ENCODE measurements around the gene C18orf63.
"Not testable (repeated sequence)": the region's sequence is repeated elsewhere in the genome, so short reads cannot be mapped to it uniquely, and the experiment has no call there.

The C18orf63 gene

GRCh38 chr18:74326231-74326630 is 10.6 kb downstream of the C18orf63 start:
- no peaks in the 10 kb centered on the region for H4K20me1 ChIP-seq (ENCODE audit: insufficient read depth, low read length, poor library complexity, severe bottlenecking)
- H2AFZ ChIP-seq (ENCODE audit: low read length), result no peak overlapping the region
- no peaks in the 10 kb centered on the region for H3K4me1 ChIP-seq (ENCODE audit: insufficient read depth, low read length, poor library complexity, severe bottlenecking)
- H3K4me2 ChIP-seq (ENCODE audit: low read depth, low read length, poor library complexity, severe bottlenecking), result no peak overlapping the region
- no peaks in the 10 kb centered on the region for H3F3A ChIP-seq (ENCODE audit: low read depth)
- no peaks in the 10 kb centered on the region for H3K36me3 ChIP-seq (ENCODE audit: insufficient read depth, low read length)
- H3K9me3 ChIP-seq (ENCODE audit: insufficient read depth, low read depth, low read length), result no peaks in the 10 kb centered on the region
- H3K27me3 ChIP-seq (ENCODE audit: insufficient read depth, low read length, poor library complexity, severe bottlenecking), result no peaks in the 10 kb centered on the region
- H3K79me2 ChIP-seq (ENCODE audit: insufficient read depth, low read length), result no peaks in the 10 kb centered on the region
- no peak overlapping the region for H3K4me3 ChIP-seq (ENCODE audit: low read length, poor library complexity, severe bottlenecking)
- no peak for TF ChIP-seq CTCF (conservative IDR thresholded peaks at IDR 0.05; ENCODE audit: low read length)
- TF ChIP-seq EZH2phosphoT487 (IDR thresholded peaks at IDR 0.05; ENCODE audit: borderline replicate concordance), result no peak
- no peaks in the 10 kb centered on the region for H3K9me2 ChIP-seq (replicated peaks; ENCODE audit: low read depth, low read length)
- H3K9ac ChIP-seq (ENCODE audit: low read depth, low read length, poor library complexity, severe bottlenecking), result no peak overlapping the region

GRCh38 chr18:74326791-74327190 is 11.2 kb downstream of the C18orf63 start:
- H3K9ac ChIP-seq (ENCODE audit: low read depth, low read length, poor library complexity, severe bottlenecking); H3K27me3 ChIP-seq (ENCODE audit: insufficient read depth, low read length, poor library complexity, severe bottlenecking); H3K9me3 ChIP-seq (ENCODE audit: insufficient read depth, low read depth, low read length); H2AFZ ChIP-seq (ENCODE audit: low read length); H4K20me1 ChIP-seq (ENCODE audit: insufficient read depth, low read length, poor library complexity, severe bottlenecking); H3K79me2 ChIP-seq (ENCODE audit: insufficient read depth, low read length); H3K4me1 ChIP-seq (ENCODE audit: insufficient read depth, low read length, poor library complexity, severe bottlenecking); H3K4me3 ChIP-seq (ENCODE audit: low read length, poor library complexity, severe bottlenecking); H3K9me2 ChIP-seq (replicated peaks; ENCODE audit: low read depth, low read length); H3K36me3 ChIP-seq (ENCODE audit: insufficient read depth, low read length); H3F3A ChIP-seq (ENCODE audit: low read depth); H3K4me2 ChIP-seq (ENCODE audit: low read depth, low read length, poor library complexity, severe bottlenecking): not testable (repeated sequence)

GRCh38 chr18:74328206-74328605 is 12.6 kb downstream of the C18orf63 start:
- no peak overlapping the region for H3K9ac ChIP-seq (ENCODE audit: low read depth, low read length, poor library complexity, severe bottlenecking)
- TF ChIP-seq EZH2phosphoT487 (IDR thresholded peaks at IDR 0.05; ENCODE audit: borderline replicate concordance), result no peak
- TF ChIP-seq CTCF (conservative IDR thresholded peaks at IDR 0.05; ENCODE audit: low read length), result no peak

GRCh38 chr18:74329688-74330205 is 14.1 kb downstream of the C18orf63 start:
- Histone ChIP-seq H4K20me1 (ENCODE audit: insufficient read depth, low read length, poor library complexity, severe bottlenecking) (no peaks in the 10 kb centered on the region), H3K4me2 (ENCODE audit: low read depth, low read length, poor library complexity, severe bottlenecking) (no peak overlapping the region), H3K27me3 (ENCODE audit: insufficient read depth, low read length, poor library complexity, severe bottlenecking) (no peaks in the 10 kb centered on the region), H3K4me3 (ENCODE audit: low read length, poor library complexity, severe bottlenecking) (no peak overlapping the region), H3K9me3 (ENCODE audit: insufficient read depth, low read depth, low read length) (no peaks in the 10 kb centered on the region), H3F3A (ENCODE audit: low read depth) (no peaks in the 10 kb centered on the region), H3K79me2 (ENCODE audit: insufficient read depth, low read length) (no peaks in the 10 kb centered on the region), H3K36me3 (ENCODE audit: insufficient read depth, low read length) (no peaks in the 10 kb centered on the region), H2AFZ (ENCODE audit: low read length) (no peak overlapping the region), H3K9me2 (replicated peaks; ENCODE audit: low read depth, low read length) (no peaks in the 10 kb centered on the region), H3K9ac (ENCODE audit: low read depth, low read length, poor library complexity, severe bottlenecking) (no peak overlapping the region), H3K4me1 (ENCODE audit: insufficient read depth, low read length, poor library complexity, severe bottlenecking) (no peaks in the 10 kb centered on the region)
- TF ChIP-seq CTCF (conservative IDR thresholded peaks at IDR 0.05; ENCODE audit: low read length) (no peak), EZH2phosphoT487 (IDR thresholded peaks at IDR 0.05; ENCODE audit: borderline replicate concordance) (no peak)

More at GRCh38 chr18:74328206-74328605, 12.6 kb downstream of the C18orf63 start:
- Histone ChIP-seq H3K4me1 (ENCODE audit: insufficient read depth, low read length, poor library complexity, severe bottlenecking) (no peaks in the 10 kb centered on the region), H3K4me2 (ENCODE audit: low read depth, low read length, poor library complexity, severe bottlenecking) (no peak overlapping the region), H3K9me3 (ENCODE audit: insufficient read depth, low read depth, low read length) (no peaks in the 10 kb centered on the region), H2AFZ (ENCODE audit: low read length) (no peak overlapping the region), H3F3A (ENCODE audit: low read depth) (no peaks in the 10 kb centered on the region), H3K27me3 (ENCODE audit: insufficient read depth, low read length, poor library complexity, severe bottlenecking) (no peaks in the 10 kb centered on the region), H4K20me1 (ENCODE audit: insufficient read depth, low read length, poor library complexity, severe bottlenecking) (no peaks in the 10 kb centered on the region), H3K36me3 (ENCODE audit: insufficient read depth, low read length) (no peaks in the 10 kb centered on the region), H3K9me2 (replicated peaks; ENCODE audit: low read depth, low read length) (no peaks in the 10 kb centered on the region), H3K4me3 (ENCODE audit: low read length, poor library complexity, severe bottlenecking) (no peak overlapping the region), H3K79me2 (ENCODE audit: insufficient read depth, low read length) (no peaks in the 10 kb centered on the region)
